HepG2 (cell line): ENCODE results near the gene OR6S1. TPM values are rescaled to one million over a fixed set of nuclear protein-coding genes. Genes with fewer than 3 reads are reported as not detected.

Source experiments
- AKNA ChIP-seq: sonication (generic); formaldehyde crosslinking; IDR thresholded peaks from 2 replicates; pipeline ENCODE4 v1.4.0; 2020; ENCODE audit warnings: missing genetic modification reagents, borderline replicate concordance
- ARID5B ChIP-seq: IDR thresholded peaks from 2 replicates; pipeline ENCODE4 v1.4.0; 2020; ENCODE audit warnings: mild to moderate bottlenecking, missing genetic modification reagents
- FOXK2 ChIP-seq: fragments of 450-650 bp; IDR thresholded peaks from 2 replicates; pipeline ENCODE4 v1.6.1; 2016
- FOXO4 ChIP-seq: sonication (generic); formaldehyde crosslinking; conservative IDR thresholded peaks from 2 replicates; pipeline ENCODE4 v1.8.1; 2023; ENCODE audit warnings: missing genetic modification reagents
- GABPB1 ChIP-seq: IDR thresholded peaks from 2 replicates; pipeline ENCODE4 v1.6.1; 2016; ENCODE audit warnings: mild to moderate bottlenecking, missing genetic modification reagents, moderate library complexity, missing compliant biosample characterization
- HMG20B ChIP-seq: conservative IDR thresholded peaks from 2 replicates; pipeline ENCODE4 v1.6.1; 2016; ENCODE audit warnings: missing genetic modification reagents, missing compliant biosample characterization
- HNF4A ChIP-seq: sonication (generic); formaldehyde crosslinking; IDR thresholded peaks from 2 replicates; pipeline ENCODE4 v1.4.0; 2020; ENCODE audit warnings: missing genetic modification reagents
- SRSF4 ChIP-seq: fragments of 200-400 bp; formaldehyde crosslinking; IDR thresholded peaks from one replicate; pipeline ENCODE4 v1.6.1; 2018; ENCODE audit warnings: mild to moderate bottlenecking, low read depth, low read length, moderate library complexity; ENCODE audit not compliant: poor library complexity, severe bottlenecking
- ZBED4 ChIP-seq: sonication (generic); formaldehyde crosslinking; IDR thresholded peaks from 2 replicates; pipeline ENCODE4 v1.4.0; 2020; ENCODE audit warnings: missing genetic modification reagents, borderline replicate concordance
- ZBTB2 ChIP-seq: sonication (generic); formaldehyde crosslinking; IDR thresholded peaks from 2 replicates; pipeline ENCODE4 v1.8.0; 2022; ENCODE audit warnings: low read depth, missing genetic modification reagents
- ZNF329 ChIP-seq: sonication (generic); formaldehyde crosslinking; IDR thresholded peaks from 2 replicates; pipeline ENCODE4 v1.9.0; 2021; ENCODE audit warnings: low read depth, mild to moderate bottlenecking, missing genetic modification reagents
- ZNF607 ChIP-seq: sonication (generic); formaldehyde crosslinking; IDR thresholded peaks from 2 replicates; pipeline ENCODE4 v1.5.1; 2020; ENCODE audit warnings: missing genetic modification reagents, mild to moderate bottlenecking, borderline replicate concordance
- ZNF672 ChIP-seq: sonication (generic); formaldehyde crosslinking; IDR thresholded peaks from 2 replicates; pipeline ENCODE4 v1.8.1; 2022; ENCODE audit warnings: missing genetic modification reagents
- polyA plus RNA-seq, 8 experiments: library from polyadenylated mRNA; depleted of rRNA in 3 of 8; stranded (reverse) in 7 of 8; unstranded in 1 of 8; fragments of >200 nt; fragmentation: Illumina TruSeq in 4 of 8; extraction: Trizol in 4 of 8; gene quantifications; 2 replicates each; pipeline versions ENCODE4 v1.2.1 to v1.2.3, GENCODE V29; 2011 to 2016; ENCODE audit warnings: low read depth in 4 of 8, missing spikeins in 1 of 8, mixed read lengths in 1 of 8; ENCODE audit not compliant: insufficient read depth in 1 of 8
- total RNA-seq, 5 experiments: library from RNA; depleted of rRNA; stranded (reverse); fragments of >200 nt; fragmentation: Illumina TruSeq; extraction: Trizol; gene quantifications; 2 replicates each; pipeline ENCODE4 v1.2.3, GENCODE V29; 2016; ENCODE audit warnings: low read depth in 1 of 5

Gene OR6S1
- total and polyA plus RNA-seq, 2 of the 13 experiments (the other 11 are each of a cell fraction or from before 2014, with no cell fraction given): 0.09 TPM; not detected in 1

GRCh38 chr14:20615996-20616395, 25.5 kb downstream of the OR6S1 start (continued):
- TF ChIP-seq ARID5B (CRISPR knock-in tag) (peak; percentile 62; the same call in 1 of the 2 replicates), ZBED4 (CRISPR knock-in tag) (0 out of 2 replicates have a peak, but pooled peaks have one; percentile 34), HMG20B (0 out of 2 replicates have a peak, but pooled peaks have one; percentile 11), FOXO4 (no peak), SRSF4 (no peak), ZBTB2 (CRISPR knock-in tag) (no peak), ZNF672 (no peak), ZNF607 (no peak), FOXK2 (no peak), ZNF329 (CRISPR knock-in tag) (no peak), HNF4A (peak; percentile 66), GABPB1 (CRISPR knock-in tag) (no peak), AKNA (CRISPR knock-in tag) (no peak)
